ENCODE measurements around the gene TNN. TPM values are rescaled to one million over a fixed set of nuclear protein-coding genes. Genes with fewer than 3 reads are reported as not detected.

TNN gene
- total and polyA plus RNA-seq, 2 donors from 2014 or later = 0.26 TPM; not detected in 1

DNA sequence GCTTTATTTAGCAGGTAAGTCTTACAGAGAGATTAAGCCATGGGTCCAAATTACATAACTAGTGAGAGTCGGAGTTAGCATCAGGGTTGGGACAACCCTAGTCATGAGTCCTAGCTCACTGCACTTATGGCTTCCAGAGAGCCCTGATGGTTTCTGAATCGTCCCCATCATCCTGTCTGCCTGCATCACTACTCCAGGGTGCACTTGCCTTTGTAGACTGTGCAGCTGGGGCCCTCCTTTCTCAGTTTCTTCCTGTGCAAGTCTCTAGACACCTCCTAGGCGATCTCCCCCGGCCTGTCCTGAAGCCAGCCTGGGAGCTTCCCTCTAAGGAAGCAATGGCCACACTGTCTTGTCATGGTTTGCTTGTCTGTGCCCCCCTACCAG is 87.8 kb downstream of the TNN start:
- TF ChIP-seq, protein P1, sequence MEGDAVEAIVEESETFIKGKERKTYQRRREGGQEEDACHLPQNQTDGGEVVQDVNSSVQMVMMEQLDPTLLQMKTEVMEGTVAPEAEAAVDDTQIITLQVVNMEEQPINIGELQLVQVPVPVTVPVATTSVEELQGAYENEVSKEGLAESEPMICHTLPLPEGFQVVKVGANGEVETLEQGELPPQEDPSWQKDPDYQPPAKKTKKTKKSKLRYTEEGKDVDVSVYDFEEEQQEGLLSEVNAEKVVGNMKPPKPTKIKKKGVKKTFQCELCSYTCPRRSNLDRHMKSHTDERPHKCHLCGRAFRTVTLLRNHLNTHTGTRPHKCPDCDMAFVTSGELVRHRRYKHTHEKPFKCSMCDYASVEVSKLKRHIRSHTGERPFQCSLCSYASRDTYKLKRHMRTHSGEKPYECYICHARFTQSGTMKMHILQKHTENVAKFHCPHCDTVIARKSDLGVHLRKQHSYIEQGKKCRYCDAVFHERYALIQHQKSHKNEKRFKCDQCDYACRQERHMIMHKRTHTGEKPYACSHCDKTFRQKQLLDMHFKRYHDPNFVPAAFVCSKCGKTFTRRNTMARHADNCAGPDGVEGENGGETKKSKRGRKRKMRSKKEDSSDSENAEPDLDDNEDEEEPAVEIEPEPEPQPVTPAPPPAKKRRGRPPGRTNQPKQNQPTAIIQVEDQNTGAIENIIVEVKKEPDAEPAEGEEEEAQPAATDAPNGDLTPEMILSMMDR (IDR thresholded peaks at IDR 0.05; ENCODE audit: borderline replicate concordance, extremely low read depth, insufficient read depth) = no peak
- Histone ChIP-seq H3K9ac (ENCODE audit: low read length in 3 of 3) (no peak overlapping the region), H3K36me3 (ENCODE audit: control insufficient read depth in 2 of 3, insufficient read depth in 3 of 3, low read length in 3 of 3) (peaks cover 3 to 8% (median 8%) of the 10 kb centered on the region in 3 donors), H3K9me3 (ENCODE audit: control insufficient read depth in 2 of 3, insufficient read depth in 1 of 3, low read length in 3 of 3) (no peaks in the 10 kb centered on the region), H3K4me1 (ENCODE audit: control insufficient read depth in 2 of 3, insufficient read depth in 2 of 3, low read depth in 1 of 3, low read length in 3 of 3) (no peaks in the 10 kb centered on the region), H3K4me3 (ENCODE audit: low read length in 3 of 3) (no peak overlapping the region), H3K27me3 (ENCODE audit: control insufficient read depth, insufficient read depth, low read length) (no peaks in the 10 kb centered on the region), H3K27ac (ENCODE audit: low read depth in 2 of 2, low read length in 2 of 2) (no peak overlapping the region)
- no peak for FAIRE-seq
- intact Hi-C loops (cut with DNase I) = no loop called here
- DNase-seq = no peak

GRCh38 chr1:175155936-175156335 is 88.3 kb downstream of the TNN start:
- no peaks in the 10 kb centered on the region for H3K9me3 ChIP-seq (ENCODE audit: control insufficient read depth in 2 of 3, insufficient read depth in 1 of 3, low read length in 3 of 3)
- no peak overlapping the region for H3K4me3 ChIP-seq (ENCODE audit: low read length in 3 of 3)
- DNase-seq (no peak), FAIRE-seq (no peak)
- intact Hi-C loops (cut with DNase I) = no loop called here
- no peaks in the 10 kb centered on the region for H3K4me1 ChIP-seq (ENCODE audit: control insufficient read depth in 2 of 3, insufficient read depth in 2 of 3, low read depth in 1 of 3, low read length in 3 of 3)
- peaks cover 3 to 12% (median 12%) of the 10 kb centered on the region in 3 donors for H3K36me3 ChIP-seq (ENCODE audit: control insufficient read depth in 2 of 3, insufficient read depth in 3 of 3, low read length in 3 of 3)
- no peak overlapping the region for H3K27ac ChIP-seq (ENCODE audit: low read depth in 2 of 2, low read length in 2 of 2)
- no peaks in the 10 kb centered on the region for H3K27me3 ChIP-seq (ENCODE audit: control insufficient read depth, insufficient read depth, low read length)
- TF ChIP-seq, protein P1 (IDR thresholded peaks at IDR 0.05; ENCODE audit: borderline replicate concordance, extremely low read depth, insufficient read depth) = no peak
- H3K9ac ChIP-seq (ENCODE audit: low read length in 3 of 3) = no peak overlapping the region

GRCh38 chr1:175157200-175157599 is 89.6 kb downstream of the TNN start:
- Histone ChIP-seq H3K4me1 (ENCODE audit: control insufficient read depth in 2 of 3, insufficient read depth in 2 of 3, low read depth in 1 of 3, low read length in 3 of 3) (no peaks in the 10 kb centered on the region), H3K9ac (ENCODE audit: low read length in 3 of 3) (no peak overlapping the region), H3K27me3 (ENCODE audit: control insufficient read depth, insufficient read depth, low read length) (no peaks in the 10 kb centered on the region), H3K9me3 (ENCODE audit: control insufficient read depth in 2 of 3, insufficient read depth in 1 of 3, low read length in 3 of 3) (no peaks in the 10 kb centered on the region), H3K27ac (ENCODE audit: low read depth in 2 of 2, low read length in 2 of 2) (no peak overlapping the region), H3K36me3 (ENCODE audit: control insufficient read depth in 2 of 3, insufficient read depth in 3 of 3, low read length in 3 of 3) (peaks cover 3 to 17% (median 12%) of the 10 kb centered on the region in 3 donors), H3K4me3 (ENCODE audit: low read length in 3 of 3) (no peak overlapping the region)
- no peak for DNase-seq
- intact Hi-C loops (cut with DNase I) = no loop called here
- no peak for FAIRE-seq
- TF ChIP-seq, protein P1 (IDR thresholded peaks at IDR 0.05; ENCODE audit: borderline replicate concordance, extremely low read depth, insufficient read depth) = no peak

DNA sequence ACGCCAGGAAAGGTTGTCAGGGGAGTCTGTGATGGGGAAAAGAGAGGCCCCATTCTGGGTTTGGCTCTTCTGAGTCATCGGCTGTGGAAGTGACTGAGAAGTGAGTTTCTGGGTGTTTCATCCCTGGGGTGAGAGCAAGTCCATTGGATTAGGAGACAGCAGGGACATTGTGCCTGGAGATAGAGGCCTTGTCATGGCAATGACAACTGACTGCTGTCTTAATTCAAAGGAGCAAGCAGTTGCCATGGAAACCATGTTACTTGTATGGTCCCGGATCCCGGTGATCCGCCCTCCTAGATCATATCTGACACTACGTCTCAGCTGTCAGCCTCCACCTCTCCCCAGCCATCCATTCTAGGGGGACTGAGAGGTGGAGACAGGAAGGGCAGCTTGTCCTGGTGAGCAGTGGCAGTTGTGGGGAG is 90.5 kb downstream of the TNN start:
- H3K9me3 ChIP-seq (ENCODE audit: control insufficient read depth in 2 of 3, insufficient read depth in 1 of 3, low read length in 3 of 3) = no peaks in the 10 kb centered on the region
- H3K27me3 ChIP-seq (ENCODE audit: control insufficient read depth, insufficient read depth, low read length) = no peaks in the 10 kb centered on the region
- TF ChIP-seq, protein P1 (IDR thresholded peaks at IDR 0.05; ENCODE audit: borderline replicate concordance, extremely low read depth, insufficient read depth) = no peak
- no peaks in the 10 kb centered on the region for H3K4me1 ChIP-seq (ENCODE audit: control insufficient read depth in 2 of 3, insufficient read depth in 2 of 3, low read depth in 1 of 3, low read length in 3 of 3)
- intact Hi-C loops (cut with DNase I) = no loop called here
- DNase-seq = no peak
- H3K4me3 ChIP-seq (ENCODE audit: low read length in 3 of 3) = no peak overlapping the region
- no peak overlapping the region for H3K9ac ChIP-seq (ENCODE audit: low read length in 3 of 3)
- H3K36me3 ChIP-seq (ENCODE audit: control insufficient read depth in 2 of 3, insufficient read depth in 3 of 3, low read length in 3 of 3) = peaks cover 3 to 25% (median 19%) of the 10 kb centered on the region in 3 donors
- H3K27ac ChIP-seq (ENCODE audit: low read depth in 2 of 2, low read length in 2 of 2) = no peak overlapping the region
- FAIRE-seq = no peak
